LoVo (cell line): ENCODE data around the gene RUNX2.
"Not testable (repeated sequence)": the region's sequence is repeated elsewhere in the genome, so short reads cannot be mapped to it uniquely, and the experiment has no call there.

Experiments used
- DNase-seq: peaks from one replicate; pipeline ENCODE4 v3.0.0-alpha.2; 2016; ENCODE audit warnings: low spot score

RUNX2 gene

DNA sequence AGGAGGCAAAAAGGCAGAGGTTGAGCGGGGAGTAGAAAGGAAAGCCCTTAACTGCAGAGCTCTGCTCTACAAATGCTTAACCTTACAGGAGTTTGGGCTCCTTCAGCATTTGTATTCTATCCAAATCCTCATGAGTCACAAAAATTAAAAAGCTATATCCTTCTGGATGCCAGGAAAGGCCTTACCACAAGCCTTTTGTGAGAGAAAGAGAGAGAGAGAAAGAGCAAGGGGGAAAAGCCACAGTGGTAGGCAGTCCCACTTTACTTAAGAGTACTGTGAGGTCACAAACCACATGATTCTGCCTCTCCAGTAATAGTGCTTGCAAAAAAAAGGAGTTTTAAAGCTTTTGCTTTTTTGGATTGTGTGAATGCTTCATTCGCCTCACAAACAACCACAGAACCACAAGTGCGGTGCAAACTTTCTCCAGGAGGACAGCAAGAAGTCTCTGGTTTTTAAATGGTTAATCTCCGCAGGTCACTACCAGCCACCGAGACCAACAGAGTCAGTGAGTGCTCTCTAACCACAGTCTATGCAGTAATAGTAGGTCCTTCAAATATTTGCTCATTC, at the start of gene RUNX2:
Gene RUNX2, plus strand, starts transcription at position 375 of the 567 bp plus-strand sequence. CDS start 397 bp downstream, outside the sequence.
- DNase-seq, result no peak

- no peak for DNase-seq
These were observed 49.8 kb upstream of the RUNX2 start for GRCh38 chr6:45278367-45278766.

DNA sequence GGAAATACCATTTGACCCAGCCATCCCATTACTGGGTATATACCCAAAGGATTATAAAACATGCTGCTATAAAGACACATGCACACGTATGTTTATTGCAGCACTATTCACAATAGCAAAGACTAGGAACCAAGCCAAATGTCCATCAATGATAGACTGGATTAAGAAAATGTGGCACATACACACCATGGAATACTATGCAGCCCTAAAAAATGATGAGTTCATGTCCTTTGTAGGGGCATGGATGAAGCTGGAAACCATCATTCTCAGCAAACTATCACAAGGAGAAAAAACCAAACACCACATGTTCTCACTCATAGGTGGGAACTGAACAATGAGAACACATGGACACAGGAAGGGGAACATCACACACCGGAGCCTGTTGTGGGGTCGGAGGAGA, 41.4 kb upstream of the RUNX2 start:
- DNase-seq, result not testable (repeated sequence)

GRCh38 chr6:45289751-45290514, 38.2 kb upstream of the RUNX2 start:
- DNase-seq, result no peak

GRCh38 chr6:45293306-45293705, 34.8 kb upstream of the RUNX2 start:
- DNase-seq, result no peak

DNA sequence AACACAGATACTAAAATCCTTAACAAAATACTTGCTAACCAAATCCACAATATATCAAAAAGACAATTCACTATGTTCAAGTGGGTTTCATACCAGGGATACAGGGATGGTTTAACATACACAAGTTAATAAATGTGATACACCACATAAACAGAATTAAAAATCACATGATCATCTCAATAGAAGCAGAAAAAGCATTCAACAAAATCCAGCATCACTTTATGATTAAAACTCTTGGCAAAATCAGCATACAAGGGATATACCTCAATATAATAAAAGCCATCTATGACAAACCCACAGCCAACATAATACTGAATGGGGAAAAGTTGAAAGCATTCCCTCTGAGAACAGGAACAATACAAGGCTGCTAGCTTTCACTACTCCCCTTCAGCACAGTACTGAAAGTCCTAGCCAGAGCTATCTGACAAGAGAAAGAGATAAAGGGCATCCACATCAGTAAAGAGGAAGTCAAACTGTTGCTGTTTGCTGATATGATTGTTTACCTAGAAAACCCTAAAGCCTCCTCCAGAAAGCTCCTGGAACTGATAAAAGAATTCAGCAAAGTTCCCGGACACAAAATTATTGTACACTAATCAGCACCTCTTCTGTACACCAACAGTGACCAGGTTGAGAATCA, 33.9 kb upstream of the RUNX2 start:
- not testable (repeated sequence) for DNase-seq

DNA sequence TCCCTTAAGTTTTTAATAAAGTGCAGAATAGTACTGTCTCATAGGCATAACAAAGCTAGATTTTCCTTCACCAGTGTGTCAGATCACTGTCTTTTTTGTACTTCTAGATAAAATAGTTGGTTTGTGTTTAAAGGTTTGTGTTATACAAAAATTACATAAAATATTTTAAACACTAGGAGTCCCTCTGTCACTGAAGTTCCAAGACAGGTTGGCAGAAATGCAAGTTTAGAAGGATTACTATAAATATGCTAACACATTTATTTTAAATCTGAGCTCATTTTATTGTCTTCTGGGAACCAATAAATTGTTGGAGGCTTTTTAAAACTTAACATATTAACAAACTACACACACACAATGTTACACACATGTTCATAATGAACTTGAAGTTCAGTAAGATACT, 30.8 kb upstream of the RUNX2 start:
- DNase-seq, result no peak

- no peak for DNase-seq
These were observed 29.0 kb upstream of the RUNX2 start for GRCh38 chr6:45299096-45299581.

DNA sequence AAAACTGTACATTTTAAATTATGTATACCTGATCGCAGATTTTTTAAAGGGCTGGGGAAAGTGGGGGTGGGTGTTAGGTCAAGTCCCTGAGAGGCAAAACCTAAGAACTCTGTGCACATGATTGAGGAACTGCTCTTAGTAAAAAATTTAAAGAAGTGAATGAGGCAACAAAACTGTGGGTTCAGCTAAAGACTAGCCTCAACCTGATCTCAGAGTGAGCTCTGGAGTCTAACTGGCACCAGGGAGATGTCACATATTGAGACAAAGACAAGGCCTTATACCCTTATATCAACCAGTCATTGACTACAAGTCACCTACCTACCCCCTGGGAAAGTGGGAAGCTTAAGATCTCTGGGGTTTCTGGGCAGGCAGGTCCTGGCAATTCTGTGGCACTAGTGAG, 27.4 kb upstream of the RUNX2 start:
- no peak for DNase-seq

- no peak for DNase-seq
These were observed 26.6 kb upstream of the RUNX2 start for GRCh38 chr6:45301348-45302142.

DNA sequence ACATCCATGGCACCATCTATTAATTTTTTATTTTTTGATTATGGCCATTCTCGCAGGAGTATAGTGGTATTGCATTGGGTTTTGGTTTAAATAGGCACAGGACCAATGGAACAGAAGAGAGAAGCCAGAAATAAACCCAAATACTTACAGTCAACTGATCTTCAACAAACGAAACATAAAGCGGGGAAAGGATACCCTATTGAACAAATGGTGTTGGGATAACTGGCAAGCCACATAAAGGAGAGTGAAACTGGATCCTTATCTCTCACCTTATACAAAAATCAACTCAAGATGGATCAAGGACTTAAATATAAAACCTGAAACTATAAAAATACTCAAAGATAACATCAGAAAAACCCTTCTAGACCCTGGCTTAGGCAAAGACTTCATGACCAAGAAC, 25.3 kb upstream of the RUNX2 start:
- no peak for DNase-seq

DNA sequence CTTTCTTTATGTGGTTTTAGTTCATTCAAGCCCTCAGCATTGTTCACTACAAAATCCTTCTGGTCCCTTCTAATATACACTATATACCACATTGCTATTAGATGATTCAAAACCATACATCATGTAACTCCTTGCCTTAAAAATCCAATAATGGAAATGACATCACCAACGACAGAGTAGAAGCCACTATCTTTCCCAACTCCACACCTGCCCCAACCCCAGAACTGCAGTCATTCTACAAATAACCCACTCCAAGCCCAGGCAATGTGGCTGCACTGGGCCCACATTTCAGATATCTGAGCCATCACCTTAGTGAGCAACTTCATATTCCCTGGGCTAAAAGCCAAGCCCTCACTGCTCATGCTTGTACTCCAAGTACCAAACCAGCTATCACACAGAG, 22.6 kb upstream of the RUNX2 start:
- DNase-seq, result no peak

GRCh38 chr6:45310118-45310788, 17.9 kb upstream of the RUNX2 start:
- no peak for DNase-seq

DNA sequence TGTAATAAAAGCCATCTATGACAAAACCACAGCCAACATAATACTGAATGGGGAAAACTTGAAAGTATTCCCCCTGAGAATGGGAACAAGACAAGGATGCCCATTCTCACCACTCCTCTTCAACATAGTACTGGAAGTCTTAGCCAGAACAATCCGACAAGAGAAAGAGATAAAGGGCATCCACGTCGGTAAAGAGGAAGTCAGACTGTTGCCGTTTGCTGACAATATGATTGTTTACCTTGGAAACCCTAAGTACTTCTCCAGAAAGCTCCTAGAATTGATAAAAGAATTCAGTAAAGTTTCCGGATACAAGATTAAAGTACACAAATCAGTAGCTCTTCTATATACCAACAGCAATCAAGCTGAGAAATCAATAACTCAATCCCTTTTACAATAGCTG, 14.0 kb upstream of the RUNX2 start:
- no peak for DNase-seq

DNA sequence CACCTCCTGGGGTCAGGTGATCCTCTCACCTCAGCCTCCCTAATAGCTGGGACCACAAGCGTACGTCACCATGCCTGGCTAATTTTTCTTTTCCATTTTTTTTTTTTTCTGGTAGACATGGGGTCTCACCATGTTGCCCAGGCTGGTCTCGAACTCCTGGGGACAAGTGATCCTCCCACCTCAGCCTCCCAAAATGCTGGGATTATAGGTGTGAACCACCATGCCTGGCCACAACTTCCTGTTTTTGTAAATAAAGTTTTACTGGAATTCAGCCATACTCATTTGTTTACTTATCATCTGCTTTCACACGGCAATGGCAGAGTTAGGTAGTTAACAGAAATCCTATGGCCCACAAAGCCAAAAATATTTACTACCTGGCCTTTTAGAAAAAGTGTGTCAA, 7.8 kb upstream of the RUNX2 start:
- no peak for DNase-seq

DNA sequence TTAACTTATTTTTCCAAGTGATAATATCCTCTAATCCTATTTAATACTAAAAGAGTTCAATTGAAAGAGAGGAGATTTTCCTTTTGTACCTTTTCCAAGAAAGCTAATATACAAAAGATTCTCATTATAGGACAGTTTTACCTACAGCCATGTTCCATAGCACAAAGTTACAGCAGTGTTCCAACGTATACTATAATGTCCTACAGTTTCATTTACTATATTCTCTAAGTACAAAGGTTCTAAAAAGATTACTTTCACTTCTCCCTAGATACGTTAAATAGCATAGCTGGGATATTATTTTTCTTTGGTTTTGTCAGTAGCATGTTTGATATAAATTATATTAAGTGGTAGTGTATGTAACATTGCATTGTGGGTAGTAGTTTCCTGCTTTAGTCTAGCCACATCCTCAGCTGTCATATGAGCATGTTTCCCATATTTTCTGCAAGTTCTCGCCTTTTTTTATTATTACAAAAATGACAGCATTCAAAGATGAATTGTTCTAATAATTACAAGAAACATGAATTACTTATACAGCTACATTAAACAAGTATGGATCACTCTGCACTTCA, 4.4 kb upstream of the RUNX2 start:
- DNase-seq, result no peak

- DNase-seq, result no peak
These were observed 1.3 kb upstream of the RUNX2 start for GRCh38 chr6:45326698-45327417.

- no peak for DNase-seq
These were observed 393 bp downstream of the RUNX2 start for GRCh38 chr6:45328523-45328922.

GRCh38 chr6:45344900-45345299, 16.8 kb downstream of the RUNX2 start:
- no peak for DNase-seq

- DNase-seq, result no peak
These were observed 22.1 kb downstream of the RUNX2 start for GRCh38 chr6:45350186-45350710.

DNA sequence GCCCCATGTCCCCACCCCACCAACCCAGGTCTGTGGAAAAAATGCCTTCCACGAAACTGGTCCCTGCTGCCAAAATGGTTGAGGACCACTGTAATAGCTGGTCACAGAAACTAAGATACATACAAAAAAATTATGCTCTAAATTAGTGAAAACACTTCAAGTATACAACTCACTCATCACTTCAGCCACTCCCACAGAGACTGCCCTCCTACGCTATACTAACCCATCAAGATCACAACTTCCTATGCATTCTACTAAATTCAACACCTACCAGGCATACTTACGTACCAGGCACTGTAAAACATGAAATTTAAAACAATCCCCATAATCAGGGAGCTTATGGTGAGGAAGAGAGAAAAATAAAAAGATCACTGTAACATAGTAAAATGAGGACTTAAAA, 22.9 kb downstream of the RUNX2 start:
- no peak for DNase-seq
